Choroid plexus epithelial cell (primary cell): ENCODE results near the gene PITPNM3.

Source experiments
- DNase-seq: peaks from one replicate; pipeline ENCODE4 v3.0.0-alpha.2; 2010; ENCODE audit warnings: low read depth
- H3K4me3 ChIP-seq: 2 replicates; pipeline ENCODE4 v1.5.1; 2011; ENCODE audit warnings: low read depth, mild to moderate bottlenecking, control low read depth, low read length, moderate library complexity
- TF ChIP-seq, protein P1 (sequence below): conservative IDR thresholded peaks from 2 replicates; pipeline ENCODE4 v1.5.1; 2011; ENCODE audit warnings: low read depth, mild to moderate bottlenecking, control low read depth, inconsistent platforms, low read length, moderate library complexity

The PITPNM3 gene

DNA sequence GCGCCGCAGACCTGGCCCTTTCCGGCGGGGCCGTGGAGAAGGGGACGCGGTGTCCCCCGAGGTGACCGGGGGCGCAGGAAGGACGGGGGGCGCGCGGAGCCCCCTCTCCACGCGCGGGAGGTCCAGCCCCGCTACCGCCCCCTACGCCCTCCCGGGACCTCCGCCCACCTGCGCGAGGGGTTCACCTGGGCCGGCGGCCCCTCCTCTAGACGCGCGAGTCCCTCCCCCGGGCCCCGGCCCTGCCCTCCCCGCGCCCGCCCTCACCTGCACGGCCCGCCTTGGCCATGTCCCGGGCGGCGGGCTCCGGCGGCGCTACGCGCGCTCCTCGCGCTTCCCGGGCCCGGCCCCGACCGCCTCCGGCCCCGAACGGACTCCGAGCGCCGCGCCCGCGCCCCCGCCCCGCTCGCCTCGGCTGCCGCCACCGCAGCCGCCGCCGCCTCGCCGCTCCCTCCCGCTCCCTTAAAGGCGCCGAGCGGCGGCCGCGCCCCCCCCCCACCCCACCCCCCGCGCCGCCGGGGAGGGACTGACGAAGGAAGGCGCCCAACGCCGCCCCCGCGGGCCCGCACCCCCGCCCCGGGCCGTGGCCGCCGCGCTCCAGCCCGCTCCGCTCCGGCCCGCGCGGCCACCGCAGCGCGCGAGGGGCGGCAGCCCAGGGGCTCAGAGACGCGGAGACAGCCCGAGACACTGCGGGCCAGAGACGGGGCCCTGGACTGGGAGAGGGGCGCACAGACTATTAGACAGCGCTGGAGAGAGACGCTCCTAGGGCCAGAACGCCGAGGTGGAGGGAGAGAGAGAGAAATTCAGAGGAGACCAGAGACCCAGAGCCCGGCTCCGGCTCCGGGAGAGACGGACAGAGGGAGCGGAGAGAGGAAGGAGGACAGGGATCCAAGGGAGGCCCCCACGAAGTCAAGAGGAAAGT is at the start of gene PITPNM3:
PITPNM3 (minus strand) TSS at position 435 of the 919 bp plus-strand sequence; CDS start at position 286, 149 bp downstream.
- peak within 1 kb of the TSS; percentile 51 for H3K4me3 ChIP-seq
- TF ChIP-seq, protein P1, sequence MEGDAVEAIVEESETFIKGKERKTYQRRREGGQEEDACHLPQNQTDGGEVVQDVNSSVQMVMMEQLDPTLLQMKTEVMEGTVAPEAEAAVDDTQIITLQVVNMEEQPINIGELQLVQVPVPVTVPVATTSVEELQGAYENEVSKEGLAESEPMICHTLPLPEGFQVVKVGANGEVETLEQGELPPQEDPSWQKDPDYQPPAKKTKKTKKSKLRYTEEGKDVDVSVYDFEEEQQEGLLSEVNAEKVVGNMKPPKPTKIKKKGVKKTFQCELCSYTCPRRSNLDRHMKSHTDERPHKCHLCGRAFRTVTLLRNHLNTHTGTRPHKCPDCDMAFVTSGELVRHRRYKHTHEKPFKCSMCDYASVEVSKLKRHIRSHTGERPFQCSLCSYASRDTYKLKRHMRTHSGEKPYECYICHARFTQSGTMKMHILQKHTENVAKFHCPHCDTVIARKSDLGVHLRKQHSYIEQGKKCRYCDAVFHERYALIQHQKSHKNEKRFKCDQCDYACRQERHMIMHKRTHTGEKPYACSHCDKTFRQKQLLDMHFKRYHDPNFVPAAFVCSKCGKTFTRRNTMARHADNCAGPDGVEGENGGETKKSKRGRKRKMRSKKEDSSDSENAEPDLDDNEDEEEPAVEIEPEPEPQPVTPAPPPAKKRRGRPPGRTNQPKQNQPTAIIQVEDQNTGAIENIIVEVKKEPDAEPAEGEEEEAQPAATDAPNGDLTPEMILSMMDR: no peak
- no peak for DNase-seq

DNA sequence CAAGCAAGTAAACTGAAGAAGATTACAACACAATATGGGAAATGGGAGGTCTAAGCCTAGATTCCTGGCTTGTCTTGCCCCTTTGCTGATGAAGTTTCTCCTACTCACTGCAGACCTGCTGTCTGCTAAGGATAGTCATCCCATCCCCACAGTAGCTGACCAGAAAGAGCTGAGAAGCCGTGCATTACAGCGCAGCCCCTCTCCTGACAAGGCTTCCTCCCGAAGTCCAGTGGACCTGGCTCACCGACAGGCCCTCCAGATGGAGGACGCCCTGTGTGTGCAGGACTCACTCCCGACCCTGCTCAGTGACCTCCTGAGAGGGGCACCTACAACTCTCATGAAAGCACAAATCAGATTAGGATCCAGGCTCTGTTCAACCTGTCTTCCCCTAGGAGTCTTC is 48.8 kb upstream of the PITPNM3 start:
- TF ChIP-seq, protein P1: no peak
- no peak for DNase-seq
- H3K4me3 ChIP-seq: no peak overlapping the region

DNA sequence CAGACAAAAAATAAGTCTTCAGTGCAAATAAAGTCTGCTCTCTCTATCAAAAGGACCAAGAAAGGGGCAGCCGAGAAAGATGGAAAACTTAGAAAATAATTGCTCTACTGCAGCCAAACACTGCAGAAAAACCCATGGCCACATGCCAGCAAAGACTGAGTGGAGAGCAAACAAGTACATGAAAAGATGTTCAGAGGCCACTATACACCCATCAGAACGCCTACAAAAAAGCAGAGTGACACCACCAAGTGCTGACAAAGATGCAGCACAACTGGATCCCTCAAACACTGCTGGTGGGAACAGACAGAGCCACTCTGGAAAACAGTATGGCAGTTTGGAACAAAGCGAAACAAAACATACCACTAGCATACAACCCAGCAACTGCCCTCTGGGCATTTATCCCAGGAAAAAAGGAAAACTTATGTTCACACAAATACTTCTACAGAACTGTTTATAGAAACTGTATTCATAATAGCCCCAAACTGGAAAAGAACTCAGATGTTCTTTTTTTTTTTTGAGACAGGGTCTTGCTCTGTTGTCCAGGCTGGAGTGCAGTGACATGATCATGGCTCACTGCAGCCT is 47.5 kb upstream of the PITPNM3 start:
- peak; percentile 63 for DNase-seq
- H3K4me3 ChIP-seq: no peak overlapping the region
- TF ChIP-seq, protein P1: no peak

DNA sequence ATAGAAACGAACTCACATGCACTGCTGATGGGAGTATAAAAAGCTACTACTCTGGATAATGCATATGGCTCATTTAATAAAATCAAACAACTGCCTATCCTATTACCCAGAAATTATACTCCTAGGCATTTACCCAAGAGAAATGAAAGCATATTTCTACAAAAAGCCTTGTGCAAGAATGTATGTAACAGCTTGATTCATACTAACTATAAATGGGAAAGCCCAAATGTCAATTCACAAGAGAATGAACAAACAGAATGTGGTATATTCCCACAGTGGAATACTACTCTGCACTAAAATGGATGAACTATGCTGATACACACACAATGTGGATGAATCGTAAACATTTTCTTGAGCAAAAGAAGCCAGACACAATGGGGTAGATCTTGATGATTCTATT is 45.8 kb upstream of the PITPNM3 start:
- H3K4me3 ChIP-seq: no peak overlapping the region
- TF ChIP-seq, protein P1: no peak
- no peak for DNase-seq

DNA sequence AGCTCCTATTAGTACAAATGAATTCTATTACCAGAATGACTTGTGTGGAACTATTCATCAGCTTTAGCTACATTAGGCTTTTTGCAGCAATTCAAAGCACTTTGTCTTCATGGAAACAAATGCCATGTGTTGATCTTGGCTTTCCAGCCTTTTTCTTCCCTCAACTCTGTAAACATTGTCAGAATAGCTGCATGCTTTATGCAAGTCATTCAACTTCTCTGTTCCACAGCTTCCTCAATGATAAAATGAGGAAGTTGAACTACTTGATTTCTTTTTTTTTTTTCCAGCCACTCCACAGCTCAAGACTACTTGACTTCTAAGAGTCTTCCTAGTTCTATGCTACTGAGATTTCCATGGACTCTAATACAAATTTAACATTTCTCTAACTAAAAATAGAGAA is 43.0 kb upstream of the PITPNM3 start:
- H3K4me3 ChIP-seq: no peak overlapping the region
- DNase-seq: peak; percentile 31
- TF ChIP-seq, protein P1: no peak

DNA sequence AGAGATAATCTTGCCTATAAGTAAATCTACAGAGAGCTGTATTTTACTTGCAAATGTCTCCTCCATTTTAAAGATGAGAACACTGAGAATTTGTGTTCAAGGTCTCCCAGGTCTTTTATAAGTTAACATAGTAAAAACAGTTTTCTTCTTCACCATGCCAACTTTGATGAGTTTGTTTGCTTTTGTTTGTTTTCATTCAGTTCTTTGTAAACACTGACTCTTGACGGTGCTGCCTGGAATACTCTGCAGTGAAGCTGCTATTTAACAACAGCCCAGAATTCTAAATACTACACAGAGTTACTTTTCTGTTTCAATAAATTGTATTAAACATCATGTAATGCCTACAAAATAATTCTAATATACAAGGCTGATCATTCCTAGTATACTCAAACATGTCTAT is 41.4 kb upstream of the PITPNM3 start:
- no peak for DNase-seq
- TF ChIP-seq, protein P1: no peak

More for the DNA sequence above, 41.4 kb upstream of the PITPNM3 start:
- H3K4me3 ChIP-seq: no peak overlapping the region
